K562 (cell line): Measurements from ENCODE around the gene ATP6V0E1. TPM values are rescaled to one million over a fixed set of nuclear protein-coding genes. Genes with fewer than 3 reads are reported as not detected.

Source experiments
- ATAC-seq: fragments of 200-7000 bp; cut with Tn5 transposase; 3 replicates; pipeline ENCODE4 v1.9.1; 2020; ENCODE audit warnings: moderate library complexity
- Bru-seq: library from RNA; stranded (reverse); fragments of 400-500 nt; gene quantifications from one replicate; lab custom pipeline; 2021; lab: Mats Ljungman, UMichigan
- BruChase-seq, 2 experiments: library from RNA; stranded (reverse); fragments of 400-500 nt; gene quantifications; one replicate each; lab custom pipeline; 2021; lab: Mats Ljungman, UMichigan
- BruUV-seq: library from RNA; stranded (reverse); fragments of 400-500 nt; replicated peaks from 2 replicates; lab custom pipeline; 2021; lab: Mats Ljungman, UMichigan
- CTCF ChIA-PET: fragments of 300-600 bp; formaldehyde crosslinking; extraction: SDS; loops from one replicate; lab custom pipeline; 2021; ENCODE audit warnings: low intra/inter-chr PET ratio; lab: Yijun Ruan, JAX
- POLR2A ChIA-PET: fragments of 300-600, 350-650 bp; sonication (Branson Sonifier 250); formaldehyde crosslinking; extraction: SDS; loops from one replicate; lab custom pipeline; 2021; ENCODE audit warnings: antibody characterized with exemption, inconsistent platforms; lab: Yijun Ruan, JAX
- DNase-seq, 4 experiments: peaks; one replicate each; pipeline versions ENCODE4 v3.0.0 to v3.0.0-alpha.2; 2011 to 2018; ENCODE audit warnings: low spot score in 3 of 4, mixed read lengths in 3 of 4; ENCODE audit errors: extremely low read depth in 1 of 4
- FAIRE-seq: peaks from 2 replicates; lab custom pipeline; 2011; peaks lifted over from hg19 to GRCh38; lab: Jason Lieb, UNC
- H2AFZ ChIP-seq: 2 replicates; pipeline ENCODE4 v1.6.0; 2011; ENCODE audit warnings: low read depth, low read length, control low read depth, inconsistent platforms
- H3K27ac ChIP-seq: fragments of 200-600 bp; 3 replicates; pipeline ENCODE4 v1.8.0; 2011; ENCODE audit warnings: low read depth, mild to moderate bottlenecking, control low read depth, inconsistent platforms, low read length, moderate library complexity, mixed read lengths; ENCODE audit errors: extremely low read depth
- H3K27me3 ChIP-seq, 2 experiments: fragments of 300-600 bp in 1 of 2; 2 replicates in 1 of 2; 3 replicates in 1 of 2; pipeline versions ENCODE4 v1.6.0 to v1.8.0; 2011; ENCODE audit warnings: inconsistent platforms in 2 of 2, low read length in 2 of 2, mild to moderate bottlenecking in 1 of 2, mixed read lengths in 1 of 2, moderate library complexity in 1 of 2; ENCODE audit not compliant: control insufficient read depth in 2 of 2, insufficient read depth in 2 of 2
- H3K36me3 ChIP-seq: fragments of 300-600 bp; 3 replicates; pipeline ENCODE4 v1.8.0; 2011; ENCODE audit warnings: mild to moderate bottlenecking, low read length, inconsistent platforms; ENCODE audit not compliant: control insufficient read depth, insufficient read depth
- H3K4me1 ChIP-seq, 2 experiments: fragments of 200-600 bp in 1 of 2; replicated peaks in 1 of 2; 2 replicates in 1 of 2; 3 replicates in 1 of 2; pipeline versions ENCODE4 v1.5.1 to v1.8.0; 2011; ENCODE audit warnings: inconsistent platforms in 2 of 2, low read length in 2 of 2, mild to moderate bottlenecking in 1 of 2, mixed read lengths in 1 of 2, moderate library complexity in 1 of 2; ENCODE audit not compliant: control insufficient read depth in 2 of 2, insufficient read depth in 2 of 2
- H3K4me2 ChIP-seq: 2 replicates; pipeline ENCODE4 v1.6.1; 2011; ENCODE audit warnings: low read length, control low read depth, inconsistent platforms, mixed read lengths; ENCODE audit not compliant: insufficient read depth
- H3K4me3 ChIP-seq: fragments of 200-600 bp; sonication (generic), shearing (Covaris generic); 2 replicates; pipeline ENCODE4 v1.5.1; 2016; ENCODE audit warnings: control low read depth, inconsistent platforms
- H3K79me2 ChIP-seq: fragments of 200-600 bp; 3 replicates; pipeline ENCODE4 v1.8.0; 2011; ENCODE audit warnings: low read length, inconsistent platforms; ENCODE audit not compliant: control insufficient read depth, insufficient read depth
- H3K9ac ChIP-seq, 2 experiments: 2 replicates each; pipeline versions ENCODE4 v1.6.0 to v1.6.1; 2011; ENCODE audit warnings: low read depth in 2 of 2, low read length in 2 of 2, control low read depth in 1 of 2, inconsistent platforms in 1 of 2, mild to moderate bottlenecking in 1 of 2, mixed read lengths in 1 of 2; ENCODE audit not compliant: insufficient read depth in 1 of 2
- H3K9me1 ChIP-seq: one replicate; pipeline ENCODE4 v1.6.0; 2011; ENCODE audit warnings: inconsistent platforms, mild to moderate bottlenecking, low read length, moderate library complexity; ENCODE audit not compliant: control insufficient read depth, insufficient read depth
- H3K9me3 ChIP-seq: replicated peaks from 2 replicates; pipeline ENCODE4 v1.5.1; 2011; ENCODE audit warnings: low read depth, low read length, inconsistent platforms; ENCODE audit not compliant: control insufficient read depth, insufficient read depth
- H4K20me1 ChIP-seq: replicated peaks from 2 replicates; pipeline ENCODE4 v1.6.1; 2011; ENCODE audit warnings: low read length, inconsistent platforms, mixed read lengths; ENCODE audit not compliant: control insufficient read depth, insufficient read depth
- E2F3 ChIP-seq: fragments of 250-450 bp; sonication (Bioruptor Pico); IDR thresholded peaks from 2 replicates; pipeline ENCODE4 v1.4.0; 2020; ENCODE audit warnings: mild to moderate bottlenecking
- RCOR1 ChIP-seq, 2 experiments: IDR thresholded peaks; 2 replicates each; pipeline ENCODE4 v1.6.1; 2012; ENCODE audit warnings: low read depth in 2 of 2, low read length in 2 of 2, borderline replicate concordance in 1 of 2, improper control_type of control experiment in 1 of 2
- ZNF121 ChIP-seq: sonication (generic); formaldehyde crosslinking; conservative IDR thresholded peaks from 2 replicates; pipeline ENCODE4 v1.8.0; 2022; ENCODE audit warnings: missing genetic modification reagents
- WGBS: fragments of 100-300 bp; shearing (Covaris generic); methylation state at CpG from one replicate; pipeline ENCODE4 v1.1.6; 2016; ENCODE audit warnings: low coverage, mixed read lengths; ENCODE audit not compliant: insufficient coverage; ENCODE audit errors: missing lambda C conversion rate; 5-methylcytosine and 5-hydroxymethylcytosine counted together
- in situ Hi-C: fragments of 300-500 bp; cut with MboI; formaldehyde crosslinking; loops from 4 replicates; pipeline ENCODE4 v1.15.0; 2018; ENCODE audit warnings: inconsistent platforms, mixed read lengths
- intact Hi-C: fragments of 100-400 bp; cut with micrococcal nuclease; formaldehyde crosslinking; loops from 2 replicates; pipeline ENCODE4 v1.14.2; 2022
- long read RNA-seq, 3 experiments: library from polyadenylated mRNA in 2 of 3; library from RNA in 1 of 3; unstranded in 2 of 3; stranded (forward) in 1 of 3; transcript quantifications; one replicate each; pipeline ENCODE4 v2.0.0, GENCODE V29; 2019 to 2022
- polyA minus RNA-seq, 3 experiments: library from RNA; depleted of rRNA, polyadenylated mRNA; stranded (reverse); fragments of >200 nt; gene quantifications; 2 replicates each; pipeline ENCODE4 v1.2.3, GENCODE V29; 2011
- polyA plus RNA-seq, 8 experiments: library from polyadenylated mRNA; depleted of rRNA in 4 of 8; stranded (reverse) in 5 of 8; unstranded in 3 of 8; fragments of >200 nt; fragmentation: Nextera tagmentation in 2 of 8; fragmentation: Illumina TruSeq in 1 of 8; extraction: Ambion mirVana in 2 of 8; extraction: Trizol in 1 of 8; gene quantifications; 2 replicates each; pipeline versions ENCODE4 v1.2.1 to v1.2.3, GENCODE V29; 2011 to 2014; ENCODE audit warnings: inconsistent platforms in 1 of 8, missing spikeins in 1 of 8
- total RNA-seq, 7 experiments: library from RNA; depleted of rRNA in 6 of 7; stranded (reverse); fragments of >200 nt in 6 of 7; fragmentation: Illumina TruSeq in 2 of 7; extraction: Trizol in 2 of 7; gene quantifications; 2 replicates each; pipeline versions ENCODE4 v1.2.1 to v1.2.3, GENCODE V29; 2011 to 2021; ENCODE audit warnings: low replicate concordance in 1 of 7
- TF ChIP-seq, protein P1 (sequence below): sonication (generic); formaldehyde crosslinking; IDR thresholded peaks from 2 replicates; pipeline ENCODE4 v1.8.0; 2022; ENCODE audit warnings: mild to moderate bottlenecking, missing genetic modification reagents, borderline replicate concordance

The ATP6V0E1 gene
- 118 and 124 TPM in 2 replicates for total RNA-seq (2011; cell fraction: chromatin; rRNA removed; ENCODE audit: low replicate concordance)
- 113 and 119 TPM in 2 replicates for total RNA-seq (2011; cell fraction: nucleolus; rRNA removed)
- 146 and 237 TPM in 2 replicates for total RNA-seq (2011; cell fraction: nucleoplasm; rRNA removed)
- 50.0 and 63.8 TPM in 2 replicates for total RNA-seq (2014; rRNA removed)
- total RNA-seq (2014; rRNA removed; fragmentation: Illumina TruSeq; extraction: Trizol), result 111 and 118 TPM in 2 replicates
- 108 and 112 TPM in 2 replicates for total RNA-seq (2015; rRNA removed; fragmentation: Illumina TruSeq; extraction: Trizol)
- 94.1 and 95.9 TPM in 2 replicates for total RNA-seq (2021)
- polyA plus RNA-seq (2011; rRNA removed), result 128 and 173 TPM in 2 replicates
- 67.8 and 95.8 TPM in 2 replicates for polyA plus RNA-seq (2011; cell fraction: cytosol; rRNA removed)
- 83.5 and 94.0 TPM in 2 replicates for polyA plus RNA-seq (2011; cell fraction: nucleus; rRNA removed)
- polyA plus RNA-seq (2012), result 159 and 359 TPM in 2 replicates
- polyA plus RNA-seq (2014; fragmentation: Illumina TruSeq; extraction: Trizol), result 128 and 132 TPM in 2 replicates
- 100 to 1,000 TPM; 368 to 395 TPM for polyA plus RNA-seq (2014; fragmentation: Nextera tagmentation; extraction: Ambion mirVana)
- polyA plus RNA-seq (2014; rRNA removed), result 82.7 and 108 TPM in 2 replicates
- polyA minus RNA-seq (2011; rRNA and poly(A)+ RNA removed), result 81.0 and 108 TPM in 2 replicates
- polyA minus RNA-seq (2011; cell fraction: cytosol; rRNA and poly(A)+ RNA removed), result 20.7 and 53.3 TPM in 2 replicates
- polyA minus RNA-seq (2011; cell fraction: nucleus; rRNA and poly(A)+ RNA removed), result 28.9 and 30.8 TPM in 2 replicates
- percentile 85 among the genes with signal in this experiment for Bru-seq, nascent RNA
- BruChase-seq, experiment 1, labeled RNA remaining after a 2-hour chase, result percentile 86 among the genes with signal in this experiment
- BruChase-seq, experiment 2, labeled RNA remaining after a 6-hour chase, result percentile 84 among the genes with signal in this experiment
- long read RNA-seq, experiment 1, transcript ATP6V0E1-203 (4 exons, 1,433 nt), result major isoform, 120 of 150 reads
- long read RNA-seq, experiment 1, partial matches to known transcripts, result 23 of 150 reads
- long read RNA-seq, experiment 1, other reads (novel, unspliced or antisense), result 4 of 150 reads
- long read RNA-seq, experiment 2, transcript ATP6V0E1-203 (4 exons, 1,433 nt), result major isoform, 87 of 95 reads
- long read RNA-seq, experiment 2, partial matches to known transcripts, result 0 of 95 reads
- long read RNA-seq, experiment 2, other reads (novel, unspliced or antisense), result 7 of 95 reads
- long read RNA-seq, experiment 3, transcript ATP6V0E1-203 (4 exons, 1,433 nt), result major isoform, 76 of 79 reads
- long read RNA-seq, experiment 3, partial matches to known transcripts, result 2 of 79 reads
- long read RNA-seq, experiment 3, other reads (novel, unspliced or antisense), result 0 of 79 reads

DNA sequence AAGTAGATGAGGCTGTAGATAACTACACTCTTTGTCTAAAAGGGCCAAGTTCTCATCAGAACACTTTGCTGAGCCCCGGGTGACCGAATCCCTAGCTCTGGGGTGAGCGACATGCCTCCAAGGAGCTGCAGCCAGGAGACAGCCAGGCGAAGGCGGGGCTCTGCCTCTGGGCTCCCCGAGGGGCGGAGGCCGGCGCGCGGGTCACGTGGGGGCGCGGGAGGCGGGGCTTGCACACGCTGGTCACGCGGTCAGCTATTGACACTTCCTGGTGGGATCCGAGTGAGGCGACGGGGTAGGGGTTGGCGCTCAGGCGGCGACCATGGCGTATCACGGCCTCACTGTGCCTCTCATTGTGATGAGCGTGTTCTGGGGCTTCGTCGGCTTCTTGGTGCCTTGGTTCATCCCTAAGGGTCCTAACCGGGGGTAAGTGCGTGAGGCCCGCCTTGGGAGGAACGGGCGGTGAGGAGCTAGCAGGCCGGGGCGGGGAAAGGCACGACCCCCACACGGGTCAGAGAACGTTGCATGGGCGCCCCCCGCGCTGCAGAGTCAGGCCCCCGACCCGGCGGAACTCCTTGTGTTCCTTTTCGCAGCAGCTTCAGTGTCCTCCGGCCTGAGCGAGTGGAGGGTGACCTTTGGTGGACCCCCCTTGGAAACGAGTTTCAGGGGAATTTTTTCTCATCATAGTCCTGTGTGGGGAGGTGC lies at the start of gene ATP6V0E1:
Gene ATP6V0E1 (plus strand): TSS at position 230 of the 702 bp plus-strand sequence. CDS start 90 bp downstream, at position 320.
- no peaks in the 10 kb centered on the region for H3K9me1 ChIP-seq
- peaks cover 32% of the 10 kb centered on the region for H3K36me3 ChIP-seq
- no peaks in the 10 kb centered on the region for H4K20me1 ChIP-seq
- no peaks in the 10 kb centered on the region; the same call in 1 of the 2 replicates for H3K9me3 ChIP-seq
- intact Hi-C loops, result loop anchor here (1.0 to 2.0 kb wide), 3 partner anchors 73 to 221 kb away; partner anchors contain the start of genes BNIP1 and CREBRF
- in situ Hi-C loops, result no loop called here
- H3K9ac ChIP-seq, result peak within 1 kb of the TSS; percentile 94 to 97
- ATAC-seq, result peak; percentile 94
- peaks cover 51% of the 10 kb centered on the region for H3K79me2 ChIP-seq
- peaks cover 5 to 14% of the 10 kb centered on the region in 2 experiments; a peak in 3 of 5 replicates for H3K4me1 ChIP-seq
- DNase-seq, result peak; percentile 96 to 97 (median 97)
- POLR2A ChIA-PET, result interaction anchor here (0.6 to 4.3 kb wide), 19 partner anchors 11 to 1027 kb away, joined by 3 to 36 read pairs (median 3); no protein-coding TSS in a partner anchor
- CTCF ChIA-PET, result interaction anchor here (0.9 to 1.5 kb wide), 2 partner anchors 161 to 221 kb away, joined by 4 to 5 read pairs; partner anchors contain the start of gene BNIP1
- H3K27me3 ChIP-seq, result no peaks in the 10 kb centered on the region
- under 1% methylated on average over 43 of the region's 49 CpGs for WGBS
- TSS peak; percentile 70 for BruUV-seq
- H3K4me2 ChIP-seq, result peak within 1 kb of the TSS; percentile 94
- H2AFZ ChIP-seq, result peak within 1 kb of the TSS; percentile 94
- peak within 1 kb of the TSS; percentile 95 for H3K27ac ChIP-seq
- peak; percentile 77 for FAIRE-seq
- peak within 1 kb of the TSS; percentile 77 for H3K4me3 ChIP-seq
- TF ChIP-seq RCOR1 (IDR thresholded peaks at IDR 0.05; ENCODE audit: borderline replicate concordance in 1 of 2, low read depth in 2 of 2, low read length in 2 of 2) (peak in 1 of 2 experiments; percentile 14; a peak in 1 of 4 replicates), ZNF121 (CRISPR knock-in tag) (no peak), E2F3 (CRISPR knock-in tag) (no peak)
- TF ChIP-seq, protein P1, sequence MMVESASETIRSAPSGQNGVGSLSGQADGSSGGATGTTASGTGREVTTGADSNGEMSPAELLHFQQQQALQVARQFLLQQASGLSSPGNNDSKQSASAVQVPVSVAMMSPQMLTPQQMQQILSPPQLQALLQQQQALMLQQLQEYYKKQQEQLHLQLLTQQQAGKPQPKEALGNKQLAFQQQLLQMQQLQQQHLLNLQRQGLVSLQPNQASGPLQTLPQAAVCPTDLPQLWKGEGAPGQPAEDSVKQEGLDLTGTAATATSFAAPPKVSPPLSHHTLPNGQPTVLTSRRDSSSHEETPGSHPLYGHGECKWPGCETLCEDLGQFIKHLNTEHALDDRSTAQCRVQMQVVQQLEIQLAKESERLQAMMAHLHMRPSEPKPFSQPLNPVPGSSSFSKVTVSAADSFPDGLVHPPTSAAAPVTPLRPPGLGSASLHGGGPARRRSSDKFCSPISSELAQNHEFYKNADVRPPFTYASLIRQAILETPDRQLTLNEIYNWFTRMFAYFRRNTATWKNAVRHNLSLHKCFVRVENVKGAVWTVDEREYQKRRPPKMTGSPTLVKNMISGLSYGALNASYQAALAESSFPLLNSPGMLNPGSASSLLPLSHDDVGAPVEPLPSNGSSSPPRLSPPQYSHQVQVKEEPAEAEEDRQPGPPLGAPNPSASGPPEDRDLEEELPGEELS (CRISPR knock-in tag), result no peak
